GM20000 (cell line): ENCODE results near the gene ZIC3.

Experiments used
- DNase-seq: peaks from one replicate; pipeline ENCODE4 v3.0.0; 2012; ENCODE audit warnings: low spot score
- CTCF ChIP-seq: IDR thresholded peaks from 2 replicates; pipeline ENCODE4 v1.5.1; 2012; ENCODE audit warnings: mild to moderate bottlenecking, control low read depth; ENCODE audit errors: extremely low read depth, missing control alignments

The ZIC3 gene

DNA sequence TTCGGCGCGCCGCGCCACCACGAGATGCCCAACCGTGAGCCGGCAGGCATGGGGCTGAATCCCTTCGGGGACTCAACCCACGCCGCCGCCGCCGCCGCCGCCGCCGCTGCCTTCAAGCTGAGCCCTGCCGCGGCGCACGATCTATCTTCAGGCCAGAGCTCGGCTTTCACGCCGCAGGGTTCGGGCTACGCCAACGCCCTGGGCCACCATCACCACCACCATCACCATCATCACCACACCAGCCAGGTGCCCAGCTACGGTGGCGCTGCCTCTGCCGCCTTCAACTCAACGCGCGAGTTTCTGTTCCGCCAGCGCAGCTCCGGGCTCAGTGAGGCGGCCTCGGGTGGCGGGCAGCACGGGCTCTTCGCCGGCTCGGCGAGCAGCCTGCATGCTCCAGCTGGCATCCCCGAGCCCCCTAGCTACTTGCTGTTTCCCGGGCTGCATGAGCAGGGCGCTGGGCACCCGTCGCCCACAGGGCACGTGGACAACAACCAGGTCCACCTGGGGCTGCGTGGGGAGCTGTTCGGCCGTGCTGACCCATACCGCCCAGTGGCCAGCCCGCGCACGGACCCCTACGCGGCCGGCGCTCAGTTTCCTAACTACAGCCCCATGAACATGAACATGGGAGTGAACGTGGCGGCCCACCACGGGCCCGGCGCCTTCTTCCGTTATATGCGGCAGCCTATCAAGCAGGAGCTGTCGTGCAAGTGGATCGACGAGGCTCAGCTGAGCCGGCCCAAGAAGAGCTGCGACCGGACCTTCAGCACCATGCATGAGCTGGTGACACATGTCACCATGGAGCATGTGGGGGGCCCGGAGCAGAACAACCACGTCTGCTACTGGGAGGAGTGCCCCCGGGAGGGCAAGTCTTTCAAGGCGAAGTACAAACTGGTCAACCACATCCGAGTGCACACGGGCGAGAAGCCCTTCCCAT, 1.1 kb downstream of the ZIC3 start:
- no peak for TF ChIP-seq CTCF
- no peak for DNase-seq

DNA sequence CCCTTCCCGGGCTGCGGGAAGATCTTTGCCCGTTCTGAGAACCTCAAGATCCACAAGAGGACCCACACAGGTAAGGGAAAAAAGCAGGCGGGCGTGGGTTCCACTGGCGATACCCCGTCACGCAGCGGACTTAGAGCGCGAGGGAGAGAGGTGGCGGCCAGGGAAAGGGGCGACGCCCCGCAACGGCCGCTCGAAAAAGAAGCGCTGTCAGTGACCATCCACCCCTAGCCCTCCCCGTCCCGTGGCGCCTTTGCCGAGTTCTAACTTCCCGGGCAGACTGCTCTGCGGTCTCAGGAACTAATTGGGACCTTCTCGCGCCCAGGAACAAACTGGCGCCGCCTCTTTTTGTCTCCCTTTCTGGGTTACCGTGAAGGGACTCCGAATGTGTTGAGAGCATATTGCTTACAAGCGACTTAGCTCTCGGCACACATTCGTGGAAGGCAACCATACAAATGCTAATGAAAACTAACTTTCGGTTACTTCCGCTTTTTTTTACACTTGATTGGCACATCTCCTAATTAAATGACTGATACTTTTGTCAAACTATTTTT, 1.8 kb downstream of the ZIC3 start:
- no peak for DNase-seq
- TF ChIP-seq CTCF, result no peak

- no peak for TF ChIP-seq CTCF
- no peak for DNase-seq
Measured at GRCh38 chrX:137568741-137569469, 3.0 kb downstream of the ZIC3 start.

DNA sequence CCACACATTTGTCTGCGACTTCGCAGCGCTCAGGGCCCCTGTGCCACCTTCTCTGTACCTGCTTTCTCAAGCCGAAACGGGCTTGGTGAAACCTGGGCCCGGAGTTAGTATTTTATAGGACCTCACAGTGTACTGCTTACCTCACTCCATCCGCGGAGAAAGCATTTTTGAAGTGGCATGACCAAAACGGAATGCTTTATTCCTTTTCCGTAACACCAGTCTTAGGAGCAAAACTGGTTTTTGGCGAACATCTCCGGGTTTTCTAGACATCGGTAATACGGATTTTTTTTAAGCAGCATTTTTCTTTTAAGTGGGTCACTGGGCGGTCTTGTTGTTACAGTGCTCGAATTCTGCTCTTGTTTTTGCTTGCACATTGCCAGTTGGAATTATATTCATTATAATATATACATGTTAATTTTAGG, 3.6 kb downstream of the ZIC3 start:
- no peak for TF ChIP-seq CTCF
- no peak for DNase-seq

- no peak for DNase-seq
- TF ChIP-seq CTCF, result no peak
Measured at GRCh38 chrX:137573324-137574101, 7.6 kb downstream of the ZIC3 start.

GRCh38 chrX:137574102-137574783, 8.3 kb downstream of the ZIC3 start:
- no peak for TF ChIP-seq CTCF
- no peak for DNase-seq
